NCI-H82 (cell line): ENCODE measurements around the gene DYNC1LI1.
A peak's percentile ranks its signal among the peaks of the same experiment; 100 is the strongest.

Experiments
- DNase-seq: peaks from one replicate; lab custom pipeline; 2025; lab: John Stamatoyannopoulos, UW

The DYNC1LI1 gene

DNA sequence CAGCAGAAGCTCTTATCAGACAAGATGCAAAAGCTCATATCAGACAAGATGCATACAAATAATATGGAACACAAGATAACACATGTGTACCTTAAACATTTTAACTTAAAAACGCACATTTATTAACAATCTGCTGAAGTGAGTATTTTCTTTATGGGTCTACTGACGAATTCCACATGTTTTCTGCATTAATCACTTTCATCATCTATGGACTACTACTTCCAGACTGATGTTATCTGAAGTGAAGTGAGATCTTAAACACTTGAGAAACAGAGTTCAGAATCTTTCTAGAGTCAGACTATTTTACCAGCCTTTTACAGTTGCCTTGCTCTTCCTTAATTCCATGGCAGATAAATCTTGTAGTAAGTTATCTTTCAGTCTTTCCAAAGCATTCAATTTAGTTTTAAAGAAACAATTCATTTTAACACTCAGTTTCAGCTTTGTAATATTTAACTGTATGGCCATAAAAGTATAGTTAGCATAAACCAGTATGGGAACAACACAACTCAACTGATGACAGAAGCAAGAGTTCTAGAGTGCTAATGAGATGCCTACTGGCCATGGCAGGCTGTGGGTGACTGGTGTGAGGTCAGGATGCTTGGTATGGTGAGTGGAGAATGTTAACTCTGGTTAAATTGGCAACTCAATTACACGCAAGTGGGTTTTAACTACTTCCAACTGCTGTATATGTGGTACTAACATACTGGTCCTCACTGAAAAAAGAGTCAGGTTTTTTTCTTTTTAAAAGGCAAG is 77.8 kb downstream of the DYNC1LI1 start:
- no peak for DNase-seq

- no peak for DNase-seq
Measured at GRCh38 chr3:32488474-32489008, 82.1 kb downstream of the DYNC1LI1 start.

- DNase-seq: no peak
Measured at GRCh38 chr3:32487781-32488473, 82.7 kb downstream of the DYNC1LI1 start.

DNA sequence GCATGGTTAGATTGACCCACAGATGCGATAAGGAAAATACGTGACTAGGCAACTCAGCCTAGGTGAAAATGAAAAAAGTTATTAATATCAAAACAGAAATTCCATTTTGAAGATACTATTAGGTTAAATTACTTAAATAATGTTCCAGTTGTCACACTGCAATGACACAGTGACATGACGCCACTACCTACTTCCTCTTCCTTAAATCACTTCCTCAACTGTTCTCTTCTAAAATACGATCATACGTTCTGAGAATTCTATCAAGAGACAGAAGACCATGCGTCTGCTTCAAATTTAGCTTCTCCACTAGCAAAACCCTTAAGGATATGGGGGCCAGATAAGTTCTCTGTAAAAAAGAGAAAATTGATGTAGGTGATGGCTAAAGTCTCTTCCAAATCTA is 86.2 kb downstream of the DYNC1LI1 start:
- DNase-seq: no peak

- peak; percentile 82 for DNase-seq
Measured at GRCh38 chr3:32483772-32484171, 86.9 kb downstream of the DYNC1LI1 start.

DNA sequence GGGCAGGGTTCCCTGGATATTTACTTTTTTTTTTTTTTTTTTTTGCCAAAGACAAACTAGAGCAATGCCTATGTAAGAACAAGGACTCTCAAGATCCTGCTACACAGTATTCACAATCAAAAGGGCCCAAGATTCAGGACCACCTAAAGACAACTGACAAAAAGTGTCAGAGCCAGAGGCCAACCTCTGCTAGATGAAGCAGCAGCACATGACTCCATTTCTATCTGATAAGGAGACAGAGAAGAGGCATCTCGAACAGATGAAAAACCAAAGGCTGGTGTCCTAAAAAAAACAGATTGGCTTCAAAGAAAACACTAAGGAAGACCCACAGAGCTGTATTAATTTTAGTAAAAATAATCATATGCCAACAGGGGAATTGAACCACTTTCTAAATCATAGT is 88.0 kb downstream of the DYNC1LI1 start:
- DNase-seq: no peak

- DNase-seq: no peak
Measured at GRCh38 chr3:32481791-32482631, 88.6 kb downstream of the DYNC1LI1 start.

DNA sequence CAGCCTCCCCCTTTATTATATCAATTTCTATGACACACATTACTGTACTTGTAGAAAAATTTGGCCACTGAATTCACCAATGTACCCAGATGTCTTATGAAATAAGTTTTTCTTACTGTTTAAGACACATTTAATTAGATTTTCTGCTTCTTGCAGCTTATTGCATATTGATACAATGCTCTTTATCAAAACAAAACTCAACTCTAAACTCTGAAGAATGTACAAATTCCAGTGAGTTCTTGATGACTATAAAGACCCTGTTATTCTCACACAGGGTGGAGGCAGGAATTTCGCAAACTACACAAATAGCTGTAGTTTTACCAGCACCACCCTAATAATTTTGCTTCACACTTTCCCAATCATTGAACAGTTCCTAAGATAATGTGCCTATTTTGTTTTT is 90.1 kb downstream of the DYNC1LI1 start:
- no peak for DNase-seq
